Heart left ventricle (tissue), 13 donors: Measurements from ENCODE around the gene CDC37L1.

ENCODE experiments used
- POLR2A ChIP-seq, 2 donors: fragments of 450-650 bp; IDR thresholded peaks; one replicate each; pipeline ENCODE4 v1.6.1; 2017; ENCODE audit warnings: antibody characterized with exemption in 2 of 2, mild to moderate bottlenecking in 2 of 2, moderate library complexity in 2 of 2
- TF ChIP-seq, protein P1 (sequence below), 12 donors: fragments of 200-600 bp; sonication (generic) in 4 of 12; IDR thresholded peaks; one replicate each; pipeline versions ENCODE4 v1.5.0 to v1.8.0; 2018 to 2022; ENCODE audit warnings: antibody characterized with exemption in 12 of 12, mild to moderate bottlenecking in 5 of 12
- donor health status: ischemic (EF 13 %, LVEDD 7.1; RV severe dilation, severe dysfunction).
- donor health status: DM: no; HTN: yes; CAD: no.
- donor health status: DM: no; HTN: no; CAD: no.
- donor health status: ischemic (EF 25% LVEDD 6.9; RV normal size, moderate dysfunction).
- donor health status: ischemic (EF 25% LVEDD 5.7; RV mildly dilated, moderate dysfunction).
- donor health status: ischemic (EF 35%, LVEDD 5.7; RV mildly dilated, moderate dysfunction).
- donor health status: nonischemic (EF 11% LVEDD 7.7; RV severe dilation, severe dysfunction).
- donor health status: DM: yes; HTN: yes; CAD: no.
- donor health status: PGD.
- donor health status: ischemic (EF 29% LVEDD 5.4; RV normal size, mild dysfunction).
- donor health status: nonischemic (EF 23%, LVEDD 6.1; RV moderate dilation, normal function).

DNA sequence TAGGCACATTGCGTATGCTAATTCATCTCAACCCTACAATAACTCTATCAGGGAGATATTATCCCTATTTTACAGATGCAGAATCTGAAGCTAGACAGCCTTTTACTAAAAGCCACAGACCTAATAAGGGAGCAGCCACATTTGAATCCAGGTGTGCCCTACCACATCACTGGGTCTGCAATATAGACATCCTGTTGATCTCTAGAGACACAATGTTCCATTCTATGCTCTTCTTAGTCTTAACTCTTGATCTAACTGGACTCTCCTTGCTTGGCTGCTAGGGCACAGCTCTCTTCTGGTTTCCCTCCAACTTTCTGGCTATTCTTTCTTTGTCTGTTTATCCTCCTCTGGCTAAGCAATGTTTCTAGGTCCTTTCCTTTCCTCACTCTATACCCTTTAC lies 11.7 kb upstream of the CDC37L1 start:
- TF ChIP-seq, protein P1, sequence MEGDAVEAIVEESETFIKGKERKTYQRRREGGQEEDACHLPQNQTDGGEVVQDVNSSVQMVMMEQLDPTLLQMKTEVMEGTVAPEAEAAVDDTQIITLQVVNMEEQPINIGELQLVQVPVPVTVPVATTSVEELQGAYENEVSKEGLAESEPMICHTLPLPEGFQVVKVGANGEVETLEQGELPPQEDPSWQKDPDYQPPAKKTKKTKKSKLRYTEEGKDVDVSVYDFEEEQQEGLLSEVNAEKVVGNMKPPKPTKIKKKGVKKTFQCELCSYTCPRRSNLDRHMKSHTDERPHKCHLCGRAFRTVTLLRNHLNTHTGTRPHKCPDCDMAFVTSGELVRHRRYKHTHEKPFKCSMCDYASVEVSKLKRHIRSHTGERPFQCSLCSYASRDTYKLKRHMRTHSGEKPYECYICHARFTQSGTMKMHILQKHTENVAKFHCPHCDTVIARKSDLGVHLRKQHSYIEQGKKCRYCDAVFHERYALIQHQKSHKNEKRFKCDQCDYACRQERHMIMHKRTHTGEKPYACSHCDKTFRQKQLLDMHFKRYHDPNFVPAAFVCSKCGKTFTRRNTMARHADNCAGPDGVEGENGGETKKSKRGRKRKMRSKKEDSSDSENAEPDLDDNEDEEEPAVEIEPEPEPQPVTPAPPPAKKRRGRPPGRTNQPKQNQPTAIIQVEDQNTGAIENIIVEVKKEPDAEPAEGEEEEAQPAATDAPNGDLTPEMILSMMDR (IDR thresholded peaks at IDR 0.05) = no peak
- no peak for TF ChIP-seq POLR2A (IDR thresholded peaks at IDR 0.05)
